H1 (cell line): ENCODE results near the gene SPATA25.

Source experiments
- FOSL1 ChIP-seq: IDR thresholded peaks from 2 replicates; pipeline ENCODE4 v1.6.1; 2011; ENCODE audit warnings: mild to moderate bottlenecking, low read depth, low read length, moderate library complexity; ENCODE audit not compliant: insufficient read depth
- GABPA ChIP-seq: IDR thresholded peaks from 2 replicates; pipeline ENCODE4 v1.6.1; 2011; ENCODE audit warnings: mild to moderate bottlenecking, low read length, moderate library complexity, borderline replicate concordance; ENCODE audit not compliant: insufficient read depth
- HDAC2 ChIP-seq, 2 experiments: fragments of 300-600 bp in 1 of 2; sonication (generic) in 1 of 2; IDR thresholded peaks; 2 replicates each; pipeline ENCODE4 v1.6.1; 2011 to 2012; ENCODE audit warnings: low read depth in 2 of 2, low read length in 2 of 2, mild to moderate bottlenecking in 2 of 2, moderate library complexity in 2 of 2, borderline replicate concordance in 1 of 2, inconsistent platforms in 1 of 2
- TEAD4 ChIP-seq: IDR thresholded peaks from 2 replicates; pipeline ENCODE4 v1.6.1; 2012; ENCODE audit warnings: low read depth, low read length, inconsistent platforms, mixed read lengths
- TF ChIP-seq, protein P1 (sequence below): IDR thresholded peaks from 2 replicates; pipeline ENCODE4 v1.6.1; 2012; ENCODE audit warnings: inconsistent platforms
- TF ChIP-seq, protein P2 (sequence below): fragments of 300-600 bp; sonication (generic); IDR thresholded peaks from 2 replicates; pipeline ENCODE4 v1.7.1; 2012; ENCODE audit warnings: low read length, moderate library complexity, mild to moderate bottlenecking, inconsistent platforms; ENCODE audit not compliant: insufficient replicate concordance
- TF ChIP-seq, protein P3 (sequence below), 3 experiments: IDR thresholded peaks; 1 replicate in 2 of 3; 2 replicates in 1 of 3; pipeline versions ENCODE4 v1.5.1 to v1.6.1; 2011; ENCODE audit warnings: low read length in 3 of 3, mild to moderate bottlenecking in 3 of 3, inconsistent platforms in 2 of 3, low read depth in 1 of 3, moderate library complexity in 1 of 3; ENCODE audit not compliant: insufficient read depth in 1 of 3; ENCODE audit errors: control extremely low read depth in 1 of 3

DNA sequence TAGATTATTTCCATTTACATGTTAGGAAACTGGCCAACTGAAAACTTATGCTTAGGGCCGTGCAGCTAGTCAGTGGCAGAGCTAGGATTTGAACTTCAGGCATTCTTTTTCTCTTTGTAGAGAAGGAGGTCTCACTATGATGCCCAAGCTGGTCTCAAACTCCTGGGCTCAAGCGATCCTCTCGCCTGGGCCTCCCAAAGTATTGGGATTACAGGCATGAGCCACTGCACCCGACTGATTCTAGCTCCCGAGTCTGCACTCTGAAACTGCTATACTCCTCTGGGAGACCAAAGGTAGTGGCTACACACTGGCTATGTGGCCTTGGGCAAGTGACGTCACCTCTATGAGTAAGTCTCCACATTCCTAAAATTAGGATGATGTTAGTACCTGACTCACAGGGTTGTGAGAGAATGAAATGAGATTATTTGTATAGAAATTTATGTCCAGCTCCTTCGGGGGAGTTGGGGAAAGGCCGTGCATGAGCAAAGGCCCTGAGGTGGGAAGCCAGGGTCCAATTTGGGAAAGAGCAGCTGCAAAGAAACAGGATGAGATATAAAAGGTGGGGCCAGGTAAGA, 18.2 kb upstream of the SPATA25 start:
- TF ChIP-seq GABPA = no peak
- TF ChIP-seq, protein P1, sequence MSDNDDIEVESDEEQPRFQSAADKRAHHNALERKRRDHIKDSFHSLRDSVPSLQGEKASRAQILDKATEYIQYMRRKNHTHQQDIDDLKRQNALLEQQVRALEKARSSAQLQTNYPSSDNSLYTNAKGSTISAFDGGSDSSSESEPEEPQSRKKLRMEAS = no peak
- TF ChIP-seq TEAD4 = no peak
- TF ChIP-seq, protein P2, sequence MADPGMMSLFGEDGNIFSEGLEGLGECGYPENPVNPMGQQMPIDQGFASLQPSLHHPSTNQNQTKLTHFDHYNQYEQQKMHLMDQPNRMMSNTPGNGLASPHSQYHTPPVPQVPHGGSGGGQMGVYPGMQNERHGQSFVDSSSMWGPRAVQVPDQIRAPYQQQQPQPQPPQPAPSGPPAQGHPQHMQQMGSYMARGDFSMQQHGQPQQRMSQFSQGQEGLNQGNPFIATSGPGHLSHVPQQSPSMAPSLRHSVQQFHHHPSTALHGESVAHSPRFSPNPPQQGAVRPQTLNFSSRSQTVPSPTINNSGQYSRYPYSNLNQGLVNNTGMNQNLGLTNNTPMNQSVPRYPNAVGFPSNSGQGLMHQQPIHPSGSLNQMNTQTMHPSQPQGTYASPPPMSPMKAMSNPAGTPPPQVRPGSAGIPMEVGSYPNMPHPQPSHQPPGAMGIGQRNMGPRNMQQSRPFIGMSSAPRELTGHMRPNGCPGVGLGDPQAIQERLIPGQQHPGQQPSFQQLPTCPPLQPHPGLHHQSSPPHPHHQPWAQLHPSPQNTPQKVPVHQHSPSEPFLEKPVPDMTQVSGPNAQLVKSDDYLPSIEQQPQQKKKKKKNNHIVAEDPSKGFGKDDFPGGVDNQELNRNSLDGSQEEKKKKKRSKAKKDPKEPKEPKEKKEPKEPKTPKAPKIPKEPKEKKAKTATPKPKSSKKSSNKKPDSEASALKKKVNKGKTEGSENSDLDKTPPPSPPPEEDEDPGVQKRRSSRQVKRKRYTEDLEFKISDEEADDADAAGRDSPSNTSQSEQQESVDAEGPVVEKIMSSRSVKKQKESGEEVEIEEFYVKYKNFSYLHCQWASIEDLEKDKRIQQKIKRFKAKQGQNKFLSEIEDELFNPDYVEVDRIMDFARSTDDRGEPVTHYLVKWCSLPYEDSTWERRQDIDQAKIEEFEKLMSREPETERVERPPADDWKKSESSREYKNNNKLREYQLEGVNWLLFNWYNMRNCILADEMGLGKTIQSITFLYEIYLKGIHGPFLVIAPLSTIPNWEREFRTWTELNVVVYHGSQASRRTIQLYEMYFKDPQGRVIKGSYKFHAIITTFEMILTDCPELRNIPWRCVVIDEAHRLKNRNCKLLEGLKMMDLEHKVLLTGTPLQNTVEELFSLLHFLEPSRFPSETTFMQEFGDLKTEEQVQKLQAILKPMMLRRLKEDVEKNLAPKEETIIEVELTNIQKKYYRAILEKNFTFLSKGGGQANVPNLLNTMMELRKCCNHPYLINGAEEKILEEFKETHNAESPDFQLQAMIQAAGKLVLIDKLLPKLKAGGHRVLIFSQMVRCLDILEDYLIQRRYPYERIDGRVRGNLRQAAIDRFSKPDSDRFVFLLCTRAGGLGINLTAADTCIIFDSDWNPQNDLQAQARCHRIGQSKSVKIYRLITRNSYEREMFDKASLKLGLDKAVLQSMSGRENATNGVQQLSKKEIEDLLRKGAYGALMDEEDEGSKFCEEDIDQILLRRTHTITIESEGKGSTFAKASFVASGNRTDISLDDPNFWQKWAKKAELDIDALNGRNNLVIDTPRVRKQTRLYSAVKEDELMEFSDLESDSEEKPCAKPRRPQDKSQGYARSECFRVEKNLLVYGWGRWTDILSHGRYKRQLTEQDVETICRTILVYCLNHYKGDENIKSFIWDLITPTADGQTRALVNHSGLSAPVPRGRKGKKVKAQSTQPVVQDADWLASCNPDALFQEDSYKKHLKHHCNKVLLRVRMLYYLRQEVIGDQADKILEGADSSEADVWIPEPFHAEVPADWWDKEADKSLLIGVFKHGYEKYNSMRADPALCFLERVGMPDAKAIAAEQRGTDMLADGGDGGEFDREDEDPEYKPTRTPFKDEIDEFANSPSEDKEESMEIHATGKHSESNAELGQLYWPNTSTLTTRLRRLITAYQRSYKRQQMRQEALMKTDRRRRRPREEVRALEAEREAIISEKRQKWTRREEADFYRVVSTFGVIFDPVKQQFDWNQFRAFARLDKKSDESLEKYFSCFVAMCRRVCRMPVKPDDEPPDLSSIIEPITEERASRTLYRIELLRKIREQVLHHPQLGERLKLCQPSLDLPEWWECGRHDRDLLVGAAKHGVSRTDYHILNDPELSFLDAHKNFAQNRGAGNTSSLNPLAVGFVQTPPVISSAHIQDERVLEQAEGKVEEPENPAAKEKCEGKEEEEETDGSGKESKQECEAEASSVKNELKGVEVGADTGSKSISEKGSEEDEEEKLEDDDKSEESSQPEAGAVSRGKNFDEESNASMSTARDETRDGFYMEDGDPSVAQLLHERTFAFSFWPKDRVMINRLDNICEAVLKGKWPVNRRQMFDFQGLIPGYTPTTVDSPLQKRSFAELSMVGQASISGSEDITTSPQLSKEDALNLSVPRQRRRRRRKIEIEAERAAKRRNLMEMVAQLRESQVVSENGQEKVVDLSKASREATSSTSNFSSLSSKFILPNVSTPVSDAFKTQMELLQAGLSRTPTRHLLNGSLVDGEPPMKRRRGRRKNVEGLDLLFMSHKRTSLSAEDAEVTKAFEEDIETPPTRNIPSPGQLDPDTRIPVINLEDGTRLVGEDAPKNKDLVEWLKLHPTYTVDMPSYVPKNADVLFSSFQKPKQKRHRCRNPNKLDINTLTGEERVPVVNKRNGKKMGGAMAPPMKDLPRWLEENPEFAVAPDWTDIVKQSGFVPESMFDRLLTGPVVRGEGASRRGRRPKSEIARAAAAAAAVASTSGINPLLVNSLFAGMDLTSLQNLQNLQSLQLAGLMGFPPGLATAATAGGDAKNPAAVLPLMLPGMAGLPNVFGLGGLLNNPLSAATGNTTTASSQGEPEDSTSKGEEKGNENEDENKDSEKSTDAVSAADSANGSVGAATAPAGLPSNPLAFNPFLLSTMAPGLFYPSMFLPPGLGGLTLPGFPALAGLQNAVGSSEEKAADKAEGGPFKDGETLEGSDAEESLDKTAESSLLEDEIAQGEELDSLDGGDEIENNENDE = no peak
- TF ChIP-seq, protein P3, sequence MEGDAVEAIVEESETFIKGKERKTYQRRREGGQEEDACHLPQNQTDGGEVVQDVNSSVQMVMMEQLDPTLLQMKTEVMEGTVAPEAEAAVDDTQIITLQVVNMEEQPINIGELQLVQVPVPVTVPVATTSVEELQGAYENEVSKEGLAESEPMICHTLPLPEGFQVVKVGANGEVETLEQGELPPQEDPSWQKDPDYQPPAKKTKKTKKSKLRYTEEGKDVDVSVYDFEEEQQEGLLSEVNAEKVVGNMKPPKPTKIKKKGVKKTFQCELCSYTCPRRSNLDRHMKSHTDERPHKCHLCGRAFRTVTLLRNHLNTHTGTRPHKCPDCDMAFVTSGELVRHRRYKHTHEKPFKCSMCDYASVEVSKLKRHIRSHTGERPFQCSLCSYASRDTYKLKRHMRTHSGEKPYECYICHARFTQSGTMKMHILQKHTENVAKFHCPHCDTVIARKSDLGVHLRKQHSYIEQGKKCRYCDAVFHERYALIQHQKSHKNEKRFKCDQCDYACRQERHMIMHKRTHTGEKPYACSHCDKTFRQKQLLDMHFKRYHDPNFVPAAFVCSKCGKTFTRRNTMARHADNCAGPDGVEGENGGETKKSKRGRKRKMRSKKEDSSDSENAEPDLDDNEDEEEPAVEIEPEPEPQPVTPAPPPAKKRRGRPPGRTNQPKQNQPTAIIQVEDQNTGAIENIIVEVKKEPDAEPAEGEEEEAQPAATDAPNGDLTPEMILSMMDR (IDR thresholded peaks at IDR 0.05; ENCODE audit: control extremely low read depth in 1 of 3, insufficient read depth in 1 of 3, low read depth in 1 of 3, low read length in 3 of 3) = no peak
- TF ChIP-seq HDAC2 (IDR thresholded peaks at IDR 0.05; ENCODE audit: borderline replicate concordance in 1 of 2, low read depth in 2 of 2, low read length in 2 of 2) = no peak
- no peak for TF ChIP-seq FOSL1
